Measurements from ENCODE around the gene BAD. TPM values are rescaled to one million over a fixed set of nuclear protein-coding genes. Genes with fewer than 3 reads are reported as not detected.
A peak's percentile ranks its signal among the peaks of the same experiment; 100 is the strongest.

BAD gene
- total and polyA plus RNA-seq, 2 of the 13 experiments (the other 11 are each of a cell fraction or from before 2014, with no cell fraction given): 17.9 to 28.5 TPM

DNA sequence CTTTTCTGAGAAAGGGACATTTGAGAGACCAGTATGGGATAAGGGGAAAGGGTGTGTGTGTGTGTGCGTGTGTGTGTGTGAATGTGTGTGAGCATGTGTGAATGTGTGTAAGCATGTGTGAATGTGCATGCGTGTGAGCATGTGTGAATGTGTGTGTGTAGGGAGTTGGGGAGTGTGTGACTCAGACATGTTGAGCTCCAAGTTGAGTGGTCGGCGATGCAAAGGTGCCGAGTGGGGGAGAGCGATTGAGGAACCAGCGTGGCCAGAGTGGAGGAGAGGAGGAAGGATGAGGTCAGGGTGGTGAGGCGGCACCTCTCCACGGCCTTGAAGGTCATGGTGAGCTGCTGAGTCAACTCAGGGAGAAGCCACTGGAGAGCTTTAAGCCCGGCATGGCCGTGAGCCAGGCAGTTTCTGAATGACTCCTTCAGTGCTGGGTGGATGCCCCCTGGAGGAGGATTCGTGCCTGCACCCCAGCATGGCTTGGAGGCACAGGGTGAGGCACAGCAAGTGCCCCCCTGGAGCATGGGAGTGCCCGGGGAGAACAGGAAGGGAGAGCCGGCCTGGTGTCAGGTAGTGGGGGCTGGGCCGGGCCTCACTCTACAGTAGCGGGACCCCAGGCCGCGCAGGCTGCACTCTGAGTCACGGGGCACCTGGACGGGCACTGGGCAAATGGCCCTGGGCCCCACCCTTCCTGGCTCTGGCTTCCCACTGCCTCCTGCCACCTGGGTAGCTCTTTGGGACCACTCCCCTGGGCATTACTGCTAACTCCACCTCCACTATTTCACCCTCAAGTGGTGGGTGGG is 47.3 kb upstream of the BAD start (continued):
- TF ChIP-seq FOXC1 (CRISPR knock-in tag; IDR thresholded peaks at IDR 0.05; ENCODE audit: borderline replicate concordance): 0 out of 2 replicates have a peak, but pooled peaks have one; percentile 14
- TF ChIP-seq U2AF2 (IDR thresholded peaks at IDR 0.05; ENCODE audit: low read depth, low read length): no peak
- no peak for TF ChIP-seq SNAPC2 (CRISPR knock-in tag; IDR thresholded peaks at IDR 0.05)
- TF ChIP-seq, protein P1, sequence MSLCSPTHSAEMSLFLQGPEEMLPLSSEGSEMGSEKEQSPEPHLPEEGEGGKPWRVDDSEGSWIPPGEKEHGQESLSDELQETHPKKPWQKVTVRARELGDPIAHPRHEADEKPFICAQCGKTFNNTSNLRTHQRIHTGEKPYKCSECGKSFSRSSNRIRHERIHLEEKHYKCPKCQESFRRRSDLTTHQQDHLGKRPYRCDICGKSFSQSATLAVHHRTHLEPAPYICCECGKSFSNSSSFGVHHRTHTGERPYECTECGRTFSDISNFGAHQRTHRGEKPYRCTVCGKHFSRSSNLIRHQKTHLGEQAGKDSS (CRISPR knock-in tag; IDR thresholded peaks at IDR 0.05; ENCODE audit: borderline replicate concordance, low read depth): 0 out of 2 replicates have a peak, but pooled peaks have one; percentile 50
- TF ChIP-seq ZNF619 (CRISPR knock-in tag; IDR thresholded peaks at IDR 0.05): 0 out of 2 replicates have a peak, but pooled peaks have one; percentile 71
- 0 out of 2 replicates have a peak, but pooled peaks have one; percentile 16 for TF ChIP-seq NCOA2 (CRISPR knock-in tag; IDR thresholded peaks at IDR 0.05)
- TF ChIP-seq SALL1 (CRISPR knock-in tag; IDR thresholded peaks at IDR 0.05): peak; percentile 35; the same call in 1 of the 2 replicates
- peak; percentile 75 for TF ChIP-seq RAD21 (CRISPR knock-in tag; IDR thresholded peaks at IDR 0.05)
- peak; percentile 31; the same call in 1 of the 2 replicates for TF ChIP-seq EED (CRISPR knock-in tag; IDR thresholded peaks at IDR 0.05)
- TF ChIP-seq, protein P2, sequence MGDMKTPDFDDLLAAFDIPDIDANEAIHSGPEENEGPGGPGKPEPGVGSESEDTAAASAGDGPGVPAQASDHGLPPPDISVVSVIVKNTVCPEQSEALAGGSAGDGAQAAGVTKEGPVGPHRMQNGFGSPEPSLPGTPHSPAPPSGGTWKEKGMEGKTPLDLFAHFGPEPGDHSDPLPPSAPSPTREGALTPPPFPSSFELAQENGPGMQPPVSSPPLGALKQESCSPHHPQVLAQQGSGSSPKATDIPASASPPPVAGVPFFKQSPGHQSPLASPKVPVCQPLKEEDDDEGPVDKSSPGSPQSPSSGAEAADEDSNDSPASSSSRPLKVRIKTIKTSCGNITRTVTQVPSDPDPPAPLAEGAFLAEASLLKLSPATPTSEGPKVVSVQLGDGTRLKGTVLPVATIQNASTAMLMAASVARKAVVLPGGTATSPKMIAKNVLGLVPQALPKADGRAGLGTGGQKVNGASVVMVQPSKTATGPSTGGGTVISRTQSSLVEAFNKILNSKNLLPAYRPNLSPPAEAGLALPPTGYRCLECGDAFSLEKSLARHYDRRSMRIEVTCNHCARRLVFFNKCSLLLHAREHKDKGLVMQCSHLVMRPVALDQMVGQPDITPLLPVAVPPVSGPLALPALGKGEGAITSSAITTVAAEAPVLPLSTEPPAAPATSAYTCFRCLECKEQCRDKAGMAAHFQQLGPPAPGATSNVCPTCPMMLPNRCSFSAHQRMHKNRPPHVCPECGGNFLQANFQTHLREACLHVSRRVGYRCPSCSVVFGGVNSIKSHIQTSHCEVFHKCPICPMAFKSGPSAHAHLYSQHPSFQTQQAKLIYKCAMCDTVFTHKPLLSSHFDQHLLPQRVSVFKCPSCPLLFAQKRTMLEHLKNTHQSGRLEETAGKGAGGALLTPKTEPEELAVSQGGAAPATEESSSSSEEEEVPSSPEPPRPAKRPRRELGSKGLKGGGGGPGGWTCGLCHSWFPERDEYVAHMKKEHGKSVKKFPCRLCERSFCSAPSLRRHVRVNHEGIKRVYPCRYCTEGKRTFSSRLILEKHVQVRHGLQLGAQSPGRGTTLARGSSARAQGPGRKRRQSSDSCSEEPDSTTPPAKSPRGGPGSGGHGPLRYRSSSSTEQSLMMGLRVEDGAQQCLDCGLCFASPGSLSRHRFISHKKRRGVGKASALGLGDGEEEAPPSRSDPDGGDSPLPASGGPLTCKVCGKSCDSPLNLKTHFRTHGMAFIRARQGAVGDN (CRISPR knock-in tag; IDR thresholded peaks at IDR 0.05): peak; percentile 56
- TF ChIP-seq MTF2 (CRISPR knock-in tag; IDR thresholded peaks at IDR 0.05; ENCODE audit: borderline replicate concordance): no peak
- 0 out of 2 replicates have a peak, but pooled peaks have one; percentile 19 for TF ChIP-seq ATF7 (IDR thresholded peaks at IDR 0.05)
- TF ChIP-seq ATF7 (CRISPR knock-in tag; IDR thresholded peaks at IDR 0.05): no peak
- TF ChIP-seq, protein P3, sequence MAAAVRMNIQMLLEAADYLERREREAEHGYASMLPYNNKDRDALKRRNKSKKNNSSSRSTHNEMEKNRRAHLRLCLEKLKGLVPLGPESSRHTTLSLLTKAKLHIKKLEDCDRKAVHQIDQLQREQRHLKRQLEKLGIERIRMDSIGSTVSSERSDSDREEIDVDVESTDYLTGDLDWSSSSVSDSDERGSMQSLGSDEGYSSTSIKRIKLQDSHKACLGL (CRISPR knock-in tag; IDR thresholded peaks at IDR 0.05): no peak
- TF ChIP-seq ZNF230 (CRISPR knock-in tag; IDR thresholded peaks at IDR 0.05): 0 out of 2 replicates have a peak, but pooled peaks have one; percentile 14
- TF ChIP-seq NBN (conservative IDR thresholded peaks at IDR 0.05): 0 out of 2 replicates have a peak, but pooled peaks have one; percentile 29
- TF ChIP-seq ZNF556 (CRISPR knock-in tag; IDR thresholded peaks at IDR 0.05; ENCODE audit: borderline replicate concordance): peak; percentile 42; the same call in 1 of the 2 replicates
- TF ChIP-seq ZSCAN20 (CRISPR knock-in tag; IDR thresholded peaks at IDR 0.05; ENCODE audit: borderline replicate concordance): no peak
- TF ChIP-seq SOX6 (IDR thresholded peaks at IDR 0.05): no peak
- 0 out of 2 replicates have a peak, but pooled peaks have one; percentile 4 for TF ChIP-seq SOX6 (CRISPR knock-in tag; IDR thresholded peaks at IDR 0.05)
- TF ChIP-seq TGIF2 (CRISPR knock-in tag; IDR thresholded peaks at IDR 0.05): no peak
- no peak for TF ChIP-seq ZNF589 (CRISPR knock-in tag; conservative IDR thresholded peaks at IDR 0.05)
- TF ChIP-seq MAZ (IDR thresholded peaks at IDR 0.05; ENCODE audit: borderline replicate concordance, low read depth, low read length): no peak
- 0 out of 2 replicates have a peak, but pooled peaks have one; percentile 39 for TF ChIP-seq MAZ (CRISPR knock-in tag; IDR thresholded peaks at IDR 0.05; ENCODE audit: low read depth)
- TF ChIP-seq GATAD1 (CRISPR knock-in tag; IDR thresholded peaks at IDR 0.05): peak; percentile 33; the same call in 1 of the 2 replicates
- no peak for TF ChIP-seq AGO2 (optimal IDR thresholded peaks at IDR 0.05; ENCODE audit: low read depth, low read length)
